IMR-90 (cell line): ENCODE data around the gene MPI. TPM values are rescaled to one million over a fixed set of nuclear protein-coding genes. Genes with fewer than 3 reads are reported as not detected.

Experiments
- ATAC-seq: fragments of 200-7000 bp; cut with Tn5 transposase; 2 replicates; pipeline ENCODE4 v1.9.1; 2020; ENCODE audit warnings: low read depth, mild to moderate bottlenecking, moderate library complexity
- BruUV-seq: library from RNA; stranded (reverse); fragments of 400-500 nt; replicated peaks from 2 replicates; lab custom pipeline; 2021; lab: Mats Ljungman, UMichigan
- CTCF ChIA-PET: fragments of 300-600 bp; formaldehyde crosslinking; extraction: SDS; loops from one replicate; lab custom pipeline; 2021; ENCODE audit warnings: antibody characterized with exemption; lab: Yijun Ruan, JAX
- POLR2A ChIA-PET: fragments of 300-600 bp; sonication (Branson Sonifier 250); formaldehyde crosslinking; loops from one replicate; lab custom pipeline; 2022; ENCODE audit warnings: antibody characterized with exemption; ENCODE audit not compliant: unreplicated experiment; lab: Charles Lee
- DNase-seq: peaks from one replicate; pipeline ENCODE4 v3.0.0; 2013
- H2AFZ ChIP-seq: replicated peaks from 2 replicates; pipeline ENCODE3; 2013; ENCODE audit warnings: low read length, mild to moderate bottlenecking; ENCODE audit not compliant: poor library complexity
- H2AK5ac ChIP-seq: 2 replicates; pipeline ENCODE4 v1.6.1; 2013; ENCODE audit warnings: low read depth, low read length, inconsistent platforms
- H2AK9ac ChIP-seq: replicated peaks from 2 replicates; pipeline ENCODE3; 2013; ENCODE audit warnings: mild to moderate bottlenecking, low read depth, low read length, moderate library complexity; ENCODE audit not compliant: poor library complexity
- H2BK120ac ChIP-seq: 2 replicates; pipeline ENCODE4 v1.6.1; 2013; ENCODE audit warnings: low read depth, low read length, inconsistent platforms
- H2BK15ac ChIP-seq: 3 replicates; pipeline ENCODE4 v1.6.1; 2013; ENCODE audit warnings: low read depth, low read length, inconsistent platforms
- H2BK20ac ChIP-seq: 2 replicates; pipeline ENCODE4 v1.6.1; 2013; ENCODE audit warnings: low read depth, mild to moderate bottlenecking, inconsistent platforms, low read length, moderate library complexity
- H2BK5ac ChIP-seq: 2 replicates; pipeline ENCODE4 v1.6.1; 2013; ENCODE audit warnings: mild to moderate bottlenecking, low read depth, low read length, inconsistent platforms; ENCODE audit not compliant: poor library complexity, severe bottlenecking
- H3K14ac ChIP-seq: replicated peaks from 2 replicates; pipeline ENCODE4 v1.6.1; 2013; ENCODE audit warnings: low read depth, low read length, inconsistent platforms
- H3K18ac ChIP-seq: 2 replicates; pipeline ENCODE4 v1.6.1; 2013; ENCODE audit warnings: low read depth, low read length, control low read depth
- H3K23ac ChIP-seq: 2 replicates; pipeline ENCODE4 v1.6.1; 2013; ENCODE audit warnings: low read depth, low read length, inconsistent platforms
- H3K27ac ChIP-seq: 2 replicates; pipeline ENCODE4 v1.5.1; 2013; ENCODE audit warnings: mild to moderate bottlenecking, control low read depth, low read length; ENCODE audit not compliant: insufficient read depth
- H3K27me3 ChIP-seq: 2 replicates; pipeline ENCODE4 v1.6.1; 2013; ENCODE audit warnings: low read length; ENCODE audit not compliant: control insufficient read depth, insufficient read depth
- H3K36me3 ChIP-seq: 2 replicates; pipeline ENCODE4 v1.6.1; 2013; ENCODE audit warnings: low read length, mixed read lengths; ENCODE audit not compliant: control insufficient read depth, insufficient read depth
- H3K4ac ChIP-seq: 2 replicates; pipeline ENCODE4 v1.6.1; 2013; ENCODE audit warnings: low read depth, low read length, inconsistent platforms
- H3K4me1 ChIP-seq: 2 replicates; pipeline ENCODE4 v1.6.1; 2013; ENCODE audit warnings: low read length, mixed read lengths; ENCODE audit not compliant: control insufficient read depth, insufficient read depth
- H3K4me2 ChIP-seq: 2 replicates; pipeline ENCODE4 v1.6.1; 2013; ENCODE audit warnings: low read depth, mild to moderate bottlenecking, control low read depth, low read length, moderate library complexity
- H3K4me3 ChIP-seq: 2 replicates; pipeline ENCODE4 v1.5.1; 2013; ENCODE audit warnings: low read depth, mild to moderate bottlenecking, control low read depth, low read length, moderate library complexity; ENCODE audit not compliant: insufficient read depth
- H3K56ac ChIP-seq: 2 replicates; pipeline ENCODE4 v1.6.1; 2013; ENCODE audit warnings: low read length, inconsistent platforms; ENCODE audit not compliant: insufficient read depth; ENCODE audit errors: extremely low read depth
- H3K79me1 ChIP-seq, 2 experiments: 2 replicates each; pipeline ENCODE4 v1.6.1; 2013; ENCODE audit warnings: low read length in 2 of 2, inconsistent platforms in 1 of 2, low read depth in 1 of 2
- H3K9ac ChIP-seq: 2 replicates; pipeline ENCODE4 v1.6.1; 2013; ENCODE audit warnings: low read depth, low read length, control low read depth
- H3K9me1 ChIP-seq: 2 replicates; pipeline ENCODE4 v1.6.1; 2013; ENCODE audit warnings: low read length, inconsistent platforms; ENCODE audit not compliant: insufficient read depth
- H3K9me3 ChIP-seq: 2 replicates; pipeline ENCODE4 v1.6.1; 2013; ENCODE audit warnings: low read length; ENCODE audit not compliant: control insufficient read depth, insufficient read depth
- H4K20me1 ChIP-seq: 2 replicates; pipeline ENCODE4 v1.6.1; 2013; ENCODE audit warnings: low read length, inconsistent platforms; ENCODE audit not compliant: insufficient read depth
- H4K5ac ChIP-seq: 2 replicates; pipeline ENCODE4 v1.6.1; 2013; ENCODE audit warnings: mild to moderate bottlenecking, low read depth, low read length, control low read depth
- H4K8ac ChIP-seq, 2 experiments: 2 replicates each; pipeline ENCODE4 v1.6.1; 2013; ENCODE audit warnings: low read depth in 2 of 2, low read length in 2 of 2, control low read depth in 1 of 2, inconsistent platforms in 1 of 2
- H4K91ac ChIP-seq: 2 replicates; pipeline ENCODE4 v1.6.1; 2013; ENCODE audit warnings: low read depth, low read length, inconsistent platforms; ENCODE audit not compliant: insufficient read depth
- CHD1 ChIP-seq: IDR thresholded peaks from 2 replicates; pipeline ENCODE4 v1.6.1; 2012; ENCODE audit warnings: low read depth, low read length, improper control_type of control experiment
- FOS ChIP-seq: fragments of 150-350 bp; IDR thresholded peaks from 2 replicates; pipeline ENCODE4 v1.6.1; 2016; ENCODE audit warnings: low read depth, low read length
- MAFK ChIP-seq: IDR thresholded peaks from 2 replicates; pipeline ENCODE4 v1.6.1; 2012; ENCODE audit warnings: low read depth, low read length, improper control_type of control experiment
- WGBS, 2 experiments: methylation state at CpG; one replicate each; pipeline versions ENCODE4 v1.1.5 to v1.1.7; 2013; ENCODE audit warnings: missing lambda C conversion rate in 2 of 2; ENCODE audit not compliant: insufficient read length in 1 of 2; ENCODE audit errors: extremely low coverage in 2 of 2; 5-methylcytosine and 5-hydroxymethylcytosine counted together
- dilution Hi-C: fragments of 300-500 bp; cut with HindIII; formaldehyde crosslinking; loops from one replicate; pipeline ENCODE4 v1.14.3; 2018; ENCODE audit warnings: low sequenced_read_pairs; ENCODE audit not compliant: unreplicated experiment
- in situ Hi-C: fragments of 300-500 bp; cut with MboI; formaldehyde crosslinking; loops from 3 replicates; pipeline ENCODE4 v1.14.3; 2019; ENCODE audit warnings: low sequenced_read_pairs, inconsistent platforms, mixed read lengths
- intact Hi-C: fragments of 100-400 bp; cut with micrococcal nuclease; formaldehyde crosslinking; loops from 2 replicates; pipeline ENCODE4 v1.10.0; 2022
- polyA plus RNA-seq, 3 experiments: library from polyadenylated mRNA; depleted of rRNA; stranded (reverse); fragments of >200 nt; gene quantifications; 2 replicates each; pipeline ENCODE4 v1.2.3, GENCODE V29; 2012; ENCODE audit warnings: low replicate concordance in 1 of 3
- total RNA-seq: library from RNA; depleted of rRNA; stranded (reverse); fragments of >200 nt; gene quantifications from 2 replicates; pipeline ENCODE4 v1.2.3, GENCODE V29; 2012

MPI gene
- total and polyA plus RNA-seq, 2 of the 4 experiments (the other 2 are of a cell fraction) = 80.1 to 91.8 TPM

- Histone ChIP-seq H3K18ac (no peak overlapping the region), H3K23ac (no peak overlapping the region), H3K4me3 (no peak overlapping the region), H3K36me3 (peaks cover 35% of the 10 kb centered on the region), H3K4me2 (no peak overlapping the region), H3K14ac (no peak overlapping the region), H3K27me3 (no peaks in the 10 kb centered on the region), H2AK5ac (no peak overlapping the region), H2BK15ac (no peak overlapping the region), H3K4ac (no peak overlapping the region), H3K9me1 (no peaks in the 10 kb centered on the region), H4K8ac (no peak overlapping the region), H3K27ac (no peak overlapping the region), H4K91ac (no peak overlapping the region), H4K20me1 (no peaks in the 10 kb centered on the region; the same call in 1 of the 2 replicates), H4K5ac (no peak overlapping the region), H2BK120ac (no peak overlapping the region), H2BK5ac (no peak overlapping the region), H3K79me1 (0 out of 4 replicates have a peak, but pooled peaks cover 0 to 2% of the 10 kb centered on the region in 2 experiments), H3K56ac (no peak overlapping the region), H2AK9ac (no peak overlapping the region), H3K9ac (no peak overlapping the region), H3K4me1 (0 out of 2 replicates have a peak, but pooled peaks cover 2% of the 10 kb centered on the region), H3K9me3 (no peaks in the 10 kb centered on the region), H2AFZ (no peak overlapping the region), H2BK20ac (no peak overlapping the region)
- dilution Hi-C loops = no loop called here
- POLR2A ChIA-PET = no interaction called here
- in situ Hi-C loops = no loop called here
- no peak for ATAC-seq
- CTCF ChIA-PET = interaction anchor here (1.2 to 2.3 kb wide), 2 partner anchors 19 to 30 kb away, joined by 3 to 7 read pairs; no protein-coding TSS in a partner anchor
- no TSS peak for BruUV-seq
- no peak for TF ChIP-seq CHD1
- no peak for TF ChIP-seq FOS
- no peak for TF ChIP-seq MAFK
- 86% methylated on average over 3 of the region's 8 CpGs; no CpG with 5 or more reads in 1 of the 2 experiments for WGBS, 2 experiments
- intact Hi-C loops = no loop called here
- no peak for DNase-seq
Observed at GRCh38 chr15:74920456-74920855, 30.6 kb downstream of the MPI start.
